Gastrocnemius medialis (tissue), 4 donors: ENCODE data around the gene PXDN.
"Not testable (repeated sequence)": the region's sequence is repeated elsewhere in the genome, so short reads cannot be mapped to it uniquely, and the experiment has no call there.

Experiments used
- POLR2A ChIP-seq, 2 donors: fragments of 450-650 bp; IDR thresholded peaks; one replicate each; pipeline ENCODE4 v1.6.1; 2017; ENCODE audit warnings: antibody characterized with exemption in 2 of 2, mild to moderate bottlenecking in 2 of 2, moderate library complexity in 2 of 2
- TF ChIP-seq, protein P1 (sequence below), 5 experiments: fragments of 450-650 bp in 3 of 5; fragments of 200-600 bp in 2 of 5; sonication (generic) in 2 of 5; IDR thresholded peaks in 4 of 5; conservative IDR thresholded peaks in 1 of 5; 1 replicate in 4 of 5; 2 replicates in 1 of 5; pipeline ENCODE4 v1.5.1; 2016 to 2019; ENCODE audit warnings: antibody characterized with exemption in 5 of 5, mild to moderate bottlenecking in 3 of 5, moderate library complexity in 3 of 5

DNA sequence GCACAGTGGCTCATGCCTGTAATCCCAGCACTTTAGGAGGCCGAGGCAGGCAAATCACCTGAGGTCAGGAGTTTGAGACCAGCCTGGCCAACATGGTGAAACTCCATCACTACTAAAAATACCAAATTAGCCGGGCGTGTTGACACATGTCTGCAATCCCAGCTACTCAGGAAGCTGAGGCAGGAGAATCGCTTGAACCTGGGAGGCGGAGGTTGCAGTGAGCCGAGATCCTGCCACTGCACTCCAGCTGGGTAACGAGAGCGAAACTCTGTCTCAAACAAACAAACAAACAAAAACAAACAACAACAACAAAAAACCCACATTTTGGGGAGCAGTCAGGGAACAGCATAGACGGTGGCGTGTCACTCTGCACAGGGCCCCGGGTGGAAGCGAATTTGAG, 12.8 kb upstream of the PXDN start:
- TF ChIP-seq, protein P1, sequence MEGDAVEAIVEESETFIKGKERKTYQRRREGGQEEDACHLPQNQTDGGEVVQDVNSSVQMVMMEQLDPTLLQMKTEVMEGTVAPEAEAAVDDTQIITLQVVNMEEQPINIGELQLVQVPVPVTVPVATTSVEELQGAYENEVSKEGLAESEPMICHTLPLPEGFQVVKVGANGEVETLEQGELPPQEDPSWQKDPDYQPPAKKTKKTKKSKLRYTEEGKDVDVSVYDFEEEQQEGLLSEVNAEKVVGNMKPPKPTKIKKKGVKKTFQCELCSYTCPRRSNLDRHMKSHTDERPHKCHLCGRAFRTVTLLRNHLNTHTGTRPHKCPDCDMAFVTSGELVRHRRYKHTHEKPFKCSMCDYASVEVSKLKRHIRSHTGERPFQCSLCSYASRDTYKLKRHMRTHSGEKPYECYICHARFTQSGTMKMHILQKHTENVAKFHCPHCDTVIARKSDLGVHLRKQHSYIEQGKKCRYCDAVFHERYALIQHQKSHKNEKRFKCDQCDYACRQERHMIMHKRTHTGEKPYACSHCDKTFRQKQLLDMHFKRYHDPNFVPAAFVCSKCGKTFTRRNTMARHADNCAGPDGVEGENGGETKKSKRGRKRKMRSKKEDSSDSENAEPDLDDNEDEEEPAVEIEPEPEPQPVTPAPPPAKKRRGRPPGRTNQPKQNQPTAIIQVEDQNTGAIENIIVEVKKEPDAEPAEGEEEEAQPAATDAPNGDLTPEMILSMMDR (IDR thresholded peaks at IDR 0.05 in 4 of 5, conservative IDR thresholded peaks at IDR 0.05 in 1 of 5): not testable (repeated sequence)
- TF ChIP-seq POLR2A (IDR thresholded peaks at IDR 0.05): not testable (repeated sequence)
